ENCODE measurements around the gene FKBP6. TPM values are rescaled to one million over a fixed set of nuclear protein-coding genes. Genes with fewer than 3 reads are reported as not detected.

Gene FKBP6
- total and polyA plus RNA-seq, 2 of the 13 experiments (the other 11 are each of a cell fraction or from before 2014, with no cell fraction given), result 0.07 to 0.20 TPM

DNA sequence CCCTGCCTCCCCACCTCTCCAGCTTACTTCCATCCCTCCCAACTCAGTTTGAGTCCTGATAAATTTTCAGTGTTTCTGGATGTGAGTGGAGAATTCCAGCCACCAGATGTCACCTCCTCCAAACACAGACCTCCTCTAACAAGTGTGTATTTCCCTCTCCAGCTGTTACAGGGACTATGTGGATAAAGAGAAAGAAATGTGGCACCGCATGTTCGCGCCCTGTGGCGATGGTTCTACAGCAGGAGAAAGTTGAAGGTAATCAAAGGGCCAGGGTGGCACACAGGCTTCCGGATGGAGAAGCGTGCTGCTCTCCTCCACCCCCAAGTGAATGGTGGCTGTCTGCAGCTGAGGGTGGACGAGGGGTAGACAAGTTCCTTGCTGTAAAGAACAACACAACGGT, 14.7 kb downstream of the FKBP6 start (continued):
- TF ChIP-seq ZBTB7B (CRISPR knock-in tag; IDR thresholded peaks at IDR 0.05) (0 out of 2 replicates have a peak, but pooled peaks have one; percentile 21), HHEX (CRISPR knock-in tag; IDR thresholded peaks at IDR 0.05) (0 out of 2 replicates have a peak, but pooled peaks have one; percentile 17), LCORL (IDR thresholded peaks at IDR 0.05) (no peak), LCORL (CRISPR knock-in tag; IDR thresholded peaks at IDR 0.05) (peak; percentile 56; the same call in 1 of the 2 replicates), GATAD2A (CRISPR knock-in tag; IDR thresholded peaks at IDR 0.05) (peak; percentile 27; the same call in 1 of the 2 replicates), HOXA3 (CRISPR knock-in tag; IDR thresholded peaks at IDR 0.05) (peak; percentile 38; the same call in 1 of the 2 replicates), MIER3 (CRISPR knock-in tag; IDR thresholded peaks at IDR 0.05; ENCODE audit: borderline replicate concordance) (0 out of 2 replicates have a peak, but pooled peaks have one; percentile 48), NKX3-1 (CRISPR knock-in tag; IDR thresholded peaks at IDR 0.05) (peak; percentile 28; the same call in 1 of the 2 replicates), NAIF1 (CRISPR knock-in tag; IDR thresholded peaks at IDR 0.05; ENCODE audit: borderline replicate concordance) (0 out of 2 replicates have a peak, but pooled peaks have one; percentile 31), MLLT10 (CRISPR knock-in tag; IDR thresholded peaks at IDR 0.05) (no peak), SMAD1 (CRISPR knock-in tag; IDR thresholded peaks at IDR 0.05; ENCODE audit: borderline replicate concordance, low read depth) (no peak), MXI1 (IDR thresholded peaks at IDR 0.05; ENCODE audit: borderline replicate concordance, low read depth, low read length) (0 out of 3 replicates have a peak, but pooled peaks have one; percentile 26), ZNF12 (CRISPR knock-in tag; IDR thresholded peaks at IDR 0.05) (0 out of 2 replicates have a peak, but pooled peaks have one; percentile 16), DNMT3B (CRISPR knock-in tag; conservative IDR thresholded peaks at IDR 0.05) (0 out of 2 replicates have a peak, but pooled peaks have one; percentile 21), NFKB2 (CRISPR knock-in tag; IDR thresholded peaks at IDR 0.05; ENCODE audit: borderline replicate concordance) (peak; percentile 63; the same call in 1 of the 2 replicates), MED1 (CRISPR knock-in tag; IDR thresholded peaks at IDR 0.05) (peak; percentile 45; the same call in 1 of the 2 replicates), ZNF263 (CRISPR knock-in tag; IDR thresholded peaks at IDR 0.05) (peak; percentile 23; the same call in 1 of the 2 replicates), RXRB (CRISPR knock-in tag; IDR thresholded peaks at IDR 0.05; ENCODE audit: borderline replicate concordance) (peak; percentile 50; the same call in 1 of the 2 replicates), ELF1 (CRISPR knock-in tag; IDR thresholded peaks at IDR 0.05) (0 out of 2 replicates have a peak, but pooled peaks have one; percentile 22), ZNF557 (CRISPR knock-in tag; IDR thresholded peaks at IDR 0.05) (0 out of 2 replicates have a peak, but pooled peaks have one; percentile 44), MED13 (CRISPR knock-in tag; IDR thresholded peaks at IDR 0.05) (no peak), SP4 (CRISPR knock-in tag; IDR thresholded peaks at IDR 0.05) (peak; percentile 15; the same call in 1 of the 2 replicates)
- TF ChIP-seq, protein P1, sequence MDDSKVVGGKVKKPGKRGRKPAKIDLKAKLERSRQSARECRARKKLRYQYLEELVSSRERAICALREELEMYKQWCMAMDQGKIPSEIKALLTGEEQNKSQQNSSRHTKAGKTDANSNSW (CRISPR knock-in tag; IDR thresholded peaks at IDR 0.05; ENCODE audit: borderline replicate concordance), result no peak
- TF ChIP-seq, protein P2, sequence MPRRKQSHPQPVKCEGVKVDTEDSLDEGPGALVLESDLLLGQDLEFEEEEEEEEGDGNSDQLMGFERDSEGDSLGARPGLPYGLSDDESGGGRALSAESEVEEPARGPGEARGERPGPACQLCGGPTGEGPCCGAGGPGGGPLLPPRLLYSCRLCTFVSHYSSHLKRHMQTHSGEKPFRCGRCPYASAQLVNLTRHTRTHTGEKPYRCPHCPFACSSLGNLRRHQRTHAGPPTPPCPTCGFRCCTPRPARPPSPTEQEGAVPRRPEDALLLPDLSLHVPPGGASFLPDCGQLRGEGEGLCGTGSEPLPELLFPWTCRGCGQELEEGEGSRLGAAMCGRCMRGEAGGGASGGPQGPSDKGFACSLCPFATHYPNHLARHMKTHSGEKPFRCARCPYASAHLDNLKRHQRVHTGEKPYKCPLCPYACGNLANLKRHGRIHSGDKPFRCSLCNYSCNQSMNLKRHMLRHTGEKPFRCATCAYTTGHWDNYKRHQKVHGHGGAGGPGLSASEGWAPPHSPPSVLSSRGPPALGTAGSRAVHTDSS (CRISPR knock-in tag; conservative IDR thresholded peaks at IDR 0.05), result no peak

Data from HepG2 (cell line).